DOHH2 (cell line): Measurements from ENCODE around the gene DSTN.

Experiments used
- CTCF ChIP-seq: fragments of 200-600 bp; sonication (generic); IDR thresholded peaks from one replicate; pipeline ENCODE4 v1.5.1; 2014; ENCODE audit warnings: antibody characterized with exemption, mild to moderate bottlenecking, low read depth, low read length; ENCODE audit not compliant: poor library complexity, severe bottlenecking
- EZH2phosphoT487 ChIP-seq: fragments of 200-600 bp; sonication (generic); IDR thresholded peaks from 2 replicates; pipeline ENCODE4 v1.6.1; 2017; ENCODE audit warnings: borderline replicate concordance, mild to moderate bottlenecking, antibody characterized with exemption, low read length, moderate library complexity, mixed read lengths

- TF ChIP-seq CTCF: no peak
- TF ChIP-seq EZH2phosphoT487: no peak
These were observed 31.9 kb upstream of the DSTN start for GRCh38 chr20:17537959-17538358.
